Measurements from ENCODE around the gene TMEM245.

TMEM245 gene

GRCh38 chr9:109119439-109120203, at the start of gene TMEM245:
TMEM245 (minus strand) TSS chr9:109119947; CDS start chr9:109119913, 34 bp downstream.
- peak; percentile 80 for FAIRE-seq

GRCh38 chr9:109168170-109168569, 48.4 kb upstream of the TMEM245 start:
- FAIRE-seq, result no peak

GRCh38 chr9:109167716-109168115, 48.0 kb upstream of the TMEM245 start:
- no peak for FAIRE-seq

- no peak for FAIRE-seq
Observed at GRCh38 chr9:109166771-109167601, 47.2 kb upstream of the TMEM245 start, which contains the start of gene FRRS1L. FRRS1L (minus strand) TSS chr9:109167249; CDS start chr9:109167138, 111 bp downstream.

- no peak for FAIRE-seq
Observed at GRCh38 chr9:109166171-109166770, 46.5 kb upstream of the TMEM245 start.

- FAIRE-seq, result no peak
Observed at GRCh38 chr9:109164042-109164441, 44.3 kb upstream of the TMEM245 start.

GRCh38 chr9:109163194-109163593, 43.4 kb upstream of the TMEM245 start:
- no peak for FAIRE-seq

- FAIRE-seq, result no peak
Observed at GRCh38 chr9:109162677-109163076, 42.9 kb upstream of the TMEM245 start.

GRCh38 chr9:109161471-109161870, 41.7 kb upstream of the TMEM245 start:
- FAIRE-seq, result no peak

GRCh38 chr9:109159583-109159982, 39.8 kb upstream of the TMEM245 start:
- FAIRE-seq, result no peak

GRCh38 chr9:109158651-109159050, 38.9 kb upstream of the TMEM245 start:
- no peak for FAIRE-seq

GRCh38 chr9:109156708-109157107, 37.0 kb upstream of the TMEM245 start:
- FAIRE-seq, result no peak

- FAIRE-seq, result no peak
Observed at GRCh38 chr9:109150925-109151545, 31.3 kb upstream of the TMEM245 start.

GRCh38 chr9:109149722-109150121, 30.0 kb upstream of the TMEM245 start:
- no peak for FAIRE-seq

GRCh38 chr9:109149089-109149488, 29.3 kb upstream of the TMEM245 start:
- no peak for FAIRE-seq

- FAIRE-seq, result no peak
Observed at GRCh38 chr9:109145051-109145450, 25.3 kb upstream of the TMEM245 start.

- no peak for FAIRE-seq
Observed at GRCh38 chr9:109143881-109144562, 24.3 kb upstream of the TMEM245 start.

GRCh38 chr9:109141375-109141774, 21.6 kb upstream of the TMEM245 start:
- FAIRE-seq, result no peak

GRCh38 chr9:109139851-109140250, 20.1 kb upstream of the TMEM245 start:
- FAIRE-seq, result no peak

GRCh38 chr9:109138421-109138820, 18.7 kb upstream of the TMEM245 start:
- FAIRE-seq, result no peak

GRCh38 chr9:109134167-109134578, 14.4 kb upstream of the TMEM245 start:
- no peak for FAIRE-seq

- FAIRE-seq, result no peak
Observed at GRCh38 chr9:109133533-109133932, 13.8 kb upstream of the TMEM245 start.
